ENCODE measurements around the gene ANKRD52. TPM values are rescaled to one million over a fixed set of nuclear protein-coding genes. Genes with fewer than 3 reads are reported as not detected.

The ANKRD52 gene
- total RNA-seq, 1 experiment from 2014 or later = 56.6 TPM

DNA sequence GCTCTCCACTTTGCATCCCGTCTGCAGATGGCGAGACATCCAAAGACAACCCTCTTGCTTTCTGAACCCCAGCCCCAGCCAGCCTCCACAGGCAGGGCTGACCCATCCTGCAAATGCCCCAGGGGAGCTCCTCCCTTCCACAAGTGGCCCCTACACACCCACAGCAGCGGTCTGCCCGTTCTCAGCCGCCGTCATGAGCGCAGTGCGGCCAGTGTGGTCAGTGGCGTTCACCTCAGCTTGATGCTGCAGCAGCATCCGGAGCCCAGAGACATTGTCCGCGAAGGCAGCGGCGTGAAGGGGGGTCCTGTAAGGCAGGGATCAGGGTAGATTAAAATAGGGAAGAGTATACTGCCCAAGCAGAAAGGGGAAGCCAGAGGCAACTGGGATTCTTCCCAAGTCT, 13.7 kb downstream of the ANKRD52 start:
- intact Hi-C loops (cut with micrococcal nuclease) = no loop called here
- no peaks in the 10 kb centered on the region for H3K9me3 ChIP-seq (ENCODE audit: control insufficient read depth in 1 of 2, insufficient read depth in 1 of 2, low read depth in 1 of 2, low read length in 2 of 2)
- ATAC-seq = no peak
- H3K4me1 ChIP-seq (ENCODE audit: control insufficient read depth in 1 of 2, insufficient read depth in 2 of 2, low read length in 2 of 2) = no peaks in the 10 kb centered on the region
- POLR2A ChIA-PET = no interaction called here
- H3K4me2 ChIP-seq (ENCODE audit: low read length) = no peak overlapping the region
- H2AFZ ChIP-seq (ENCODE audit: low read depth, low read length, poor library complexity, severe bottlenecking) = no peak overlapping the region
- H3K27me3 ChIP-seq (ENCODE audit: insufficient read depth, low read length) = no peaks in the 10 kb centered on the region
- no peak for DNase-seq (ENCODE audit: low read depth, low spot score)
- H3K79me2 ChIP-seq (ENCODE audit: insufficient read depth, low read length) = no peaks in the 10 kb centered on the region
- no peak overlapping the region for H3K9ac ChIP-seq (ENCODE audit: low read length)
- H3K4me3 ChIP-seq (replicated peaks in 1 of 2; ENCODE audit: low read depth in 1 of 2, low read length in 2 of 2) = no peak overlapping the region
- H3K9me2 ChIP-seq (ENCODE audit: insufficient read depth) = no peaks in the 10 kb centered on the region
- no peaks in the 10 kb centered on the region for H4K20me1 ChIP-seq (ENCODE audit: insufficient read depth)
- CTCF ChIA-PET = no interaction called here
- TF ChIP-seq TCF7L2 (IDR thresholded peaks at IDR 0.05; ENCODE audit: borderline replicate concordance, extremely low read depth, insufficient read depth, insufficient read length) = no peak
- TF ChIP-seq RAD21 (IDR thresholded peaks at IDR 0.05; ENCODE audit: low read depth) = no peak
- no peak for TF ChIP-seq EZH2phosphoT487 (IDR thresholded peaks at IDR 0.05; ENCODE audit: borderline replicate concordance)
- TF ChIP-seq CEBPB (IDR thresholded peaks at IDR 0.05; ENCODE audit: low read depth) = no peak
- TF ChIP-seq, protein P1, sequence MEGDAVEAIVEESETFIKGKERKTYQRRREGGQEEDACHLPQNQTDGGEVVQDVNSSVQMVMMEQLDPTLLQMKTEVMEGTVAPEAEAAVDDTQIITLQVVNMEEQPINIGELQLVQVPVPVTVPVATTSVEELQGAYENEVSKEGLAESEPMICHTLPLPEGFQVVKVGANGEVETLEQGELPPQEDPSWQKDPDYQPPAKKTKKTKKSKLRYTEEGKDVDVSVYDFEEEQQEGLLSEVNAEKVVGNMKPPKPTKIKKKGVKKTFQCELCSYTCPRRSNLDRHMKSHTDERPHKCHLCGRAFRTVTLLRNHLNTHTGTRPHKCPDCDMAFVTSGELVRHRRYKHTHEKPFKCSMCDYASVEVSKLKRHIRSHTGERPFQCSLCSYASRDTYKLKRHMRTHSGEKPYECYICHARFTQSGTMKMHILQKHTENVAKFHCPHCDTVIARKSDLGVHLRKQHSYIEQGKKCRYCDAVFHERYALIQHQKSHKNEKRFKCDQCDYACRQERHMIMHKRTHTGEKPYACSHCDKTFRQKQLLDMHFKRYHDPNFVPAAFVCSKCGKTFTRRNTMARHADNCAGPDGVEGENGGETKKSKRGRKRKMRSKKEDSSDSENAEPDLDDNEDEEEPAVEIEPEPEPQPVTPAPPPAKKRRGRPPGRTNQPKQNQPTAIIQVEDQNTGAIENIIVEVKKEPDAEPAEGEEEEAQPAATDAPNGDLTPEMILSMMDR (IDR thresholded peaks at IDR 0.05 in 2 of 3, conservative IDR thresholded peaks at IDR 0.05 in 1 of 3; ENCODE audit: borderline replicate concordance in 1 of 3, insufficient read depth in 1 of 3, low read depth in 2 of 3, low read length in 2 of 3) = no peak
- TF ChIP-seq POLR2AphosphoS5 (IDR thresholded peaks at IDR 0.05; ENCODE audit: low read depth, low read length) = no peak
- TF ChIP-seq ZFX (IDR thresholded peaks at IDR 0.05) = no peak
- no peak for TF ChIP-seq ZNF274 (IDR thresholded peaks at IDR 0.05; ENCODE audit: low read depth, low read length)
- no TSS peak for BruUV-seq (replicated peaks)
- H3K27ac ChIP-seq (ENCODE audit: low read depth, low read length) = no peak overlapping the region
- peaks cover 44 to 54% of the 10 kb centered on the region in 2 experiments for H3K36me3 ChIP-seq (ENCODE audit: control insufficient read depth in 1 of 2, insufficient read depth in 2 of 2, low read length in 2 of 2)
- RAD21 ChIA-PET (ENCODE audit: low non-redundant PET in 1 of 2, low total read pairs in 2 of 2, uncharacterized antibody in 2 of 2, unreplicated experiment in 2 of 2) = no interaction called here

DNA sequence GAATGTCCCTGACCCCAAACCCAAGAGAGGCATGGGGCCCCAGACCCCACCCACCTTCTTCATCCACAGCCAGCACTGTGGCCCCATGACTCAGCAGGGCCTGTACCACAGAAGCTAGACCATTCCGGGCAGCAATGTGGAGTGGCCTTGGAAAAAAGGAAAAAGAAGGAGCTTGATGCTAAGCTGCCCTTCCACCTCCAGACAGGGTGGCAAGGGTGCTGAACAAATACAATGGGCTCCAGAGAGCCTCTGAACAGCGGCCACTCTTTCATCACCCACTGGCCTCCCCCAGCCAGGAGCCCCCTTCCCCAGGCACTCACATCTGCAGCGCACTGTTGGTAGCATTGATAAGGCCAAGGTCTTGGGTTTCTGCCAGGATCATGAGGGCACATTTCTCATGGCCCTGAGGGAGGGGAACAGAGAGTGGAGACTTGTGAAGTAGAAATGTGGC, 14.4 kb downstream of the ANKRD52 start:
- no peak overlapping the region for H3K27ac ChIP-seq (ENCODE audit: low read depth, low read length)
- no peak overlapping the region for H3K4me3 ChIP-seq (replicated peaks in 1 of 2; ENCODE audit: low read depth in 1 of 2, low read length in 2 of 2)
- ChIA-PET RAD21 (ENCODE audit: low non-redundant PET in 1 of 2, low total read pairs in 2 of 2, uncharacterized antibody in 2 of 2, unreplicated experiment in 2 of 2) (no interaction called here), CTCF (no interaction called here), POLR2A (no interaction called here)
- H3K9me3 ChIP-seq (ENCODE audit: control insufficient read depth in 1 of 2, insufficient read depth in 1 of 2, low read depth in 1 of 2, low read length in 2 of 2) = no peaks in the 10 kb centered on the region
- TF ChIP-seq JUND (IDR thresholded peaks at IDR 0.05) = no peak
- no peak for TF ChIP-seq SP1 (IDR thresholded peaks at IDR 0.05; ENCODE audit: low read depth)
- TF ChIP-seq EZH2 (IDR thresholded peaks at IDR 0.05) = no peak
- TF ChIP-seq, protein P2, sequence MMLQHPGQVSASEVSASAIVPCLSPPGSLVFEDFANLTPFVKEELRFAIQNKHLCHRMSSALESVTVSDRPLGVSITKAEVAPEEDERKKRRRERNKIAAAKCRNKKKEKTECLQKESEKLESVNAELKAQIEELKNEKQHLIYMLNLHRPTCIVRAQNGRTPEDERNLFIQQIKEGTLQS (IDR thresholded peaks at IDR 0.05) = no peak
- no peak for TF ChIP-seq YY1 (IDR thresholded peaks at IDR 0.05; ENCODE audit: extremely low read depth, insufficient replicate concordance, low read depth, low read length)
- TF ChIP-seq POLR2AphosphoS5 (IDR thresholded peaks at IDR 0.05; ENCODE audit: low read depth, low read length) = no peak
- no peak for TF ChIP-seq FOSL1 (IDR thresholded peaks at IDR 0.05; ENCODE audit: low read depth)
- no peak for TF ChIP-seq ELF1 (IDR thresholded peaks at IDR 0.05; ENCODE audit: borderline replicate concordance, low read depth)
- no peak for TF ChIP-seq CEBPB (IDR thresholded peaks at IDR 0.05; ENCODE audit: low read depth)
- no peak for TF ChIP-seq ZFX (IDR thresholded peaks at IDR 0.05)
- TF ChIP-seq TCF7L2 (IDR thresholded peaks at IDR 0.05; ENCODE audit: borderline replicate concordance, extremely low read depth, insufficient read depth, insufficient read length) = no peak
- H3K9me2 ChIP-seq (ENCODE audit: insufficient read depth) = no peaks in the 10 kb centered on the region
- no peak overlapping the region for H3K4me2 ChIP-seq (ENCODE audit: low read length)
- no TSS peak for BruUV-seq (replicated peaks)
- no peak overlapping the region for H3K9ac ChIP-seq (ENCODE audit: low read length)
- H3K36me3 ChIP-seq (ENCODE audit: control insufficient read depth in 1 of 2, insufficient read depth in 2 of 2, low read length in 2 of 2) = peaks cover 39 to 49% of the 10 kb centered on the region in 2 experiments
- H3K4me1 ChIP-seq (ENCODE audit: control insufficient read depth in 1 of 2, insufficient read depth in 2 of 2, low read length in 2 of 2) = no peaks in the 10 kb centered on the region
- H4K20me1 ChIP-seq (ENCODE audit: insufficient read depth) = no peaks in the 10 kb centered on the region
- no peak for ATAC-seq
- intact Hi-C loops (cut with micrococcal nuclease) = no loop called here
- no peaks in the 10 kb centered on the region for H3K27me3 ChIP-seq (ENCODE audit: insufficient read depth, low read length)
- no peaks in the 10 kb centered on the region for H3K79me2 ChIP-seq (ENCODE audit: insufficient read depth, low read length)
- no peak for DNase-seq (ENCODE audit: low read depth, low spot score)
- no peak overlapping the region for H2AFZ ChIP-seq (ENCODE audit: low read depth, low read length, poor library complexity, severe bottlenecking)

Data from HCT116 (cell line).